Keratinocyte (primary cell): ENCODE data around the gene RABL2B. TPM values are rescaled to one million over a fixed set of nuclear protein-coding genes. Genes with fewer than 3 reads are reported as not detected.

Experiments
- DNase-seq: peaks from one replicate; pipeline ENCODE4 v3.0.0-alpha.2; 2011; ENCODE audit warnings: low read depth, missing footprints, low spot score
- FAIRE-seq: peaks from 2 replicates; lab custom pipeline; 2011; peaks lifted over from hg19 to GRCh38; lab: Jason Lieb, UNC
- H2AFZ ChIP-seq: 2 replicates; pipeline ENCODE4 v1.6.0; 2012; ENCODE audit warnings: low read length, control low read depth, inconsistent platforms; ENCODE audit not compliant: control insufficient read depth
- H3K27ac ChIP-seq: 2 replicates; pipeline ENCODE4 v1.5.1; 2011; ENCODE audit warnings: low read length; ENCODE audit not compliant: control insufficient read depth, insufficient read depth
- H3K27me3 ChIP-seq: 3 replicates; pipeline ENCODE4 v1.6.0; 2011; ENCODE audit warnings: low read length; ENCODE audit not compliant: control insufficient read depth, insufficient read depth; ENCODE audit errors: extremely low read depth
- H3K36me3 ChIP-seq, 2 experiments: 2 replicates in 1 of 2; 3 replicates in 1 of 2; pipeline ENCODE4 v1.5.1; 2011; ENCODE audit warnings: low read length in 2 of 2, mild to moderate bottlenecking in 1 of 2; ENCODE audit not compliant: control insufficient read depth in 2 of 2, insufficient read depth in 2 of 2; ENCODE audit errors: extremely low read depth in 1 of 2
- H3K4me1 ChIP-seq: 3 replicates; pipeline ENCODE4 v1.5.1; 2011; ENCODE audit warnings: low read length; ENCODE audit not compliant: control insufficient read depth, insufficient read depth; ENCODE audit errors: extremely low read depth
- H3K4me2 ChIP-seq: 3 replicates; pipeline ENCODE4 v1.6.0; 2011; ENCODE audit warnings: low read depth, low read length; ENCODE audit not compliant: control insufficient read depth, insufficient read depth; ENCODE audit errors: extremely low read depth
- H3K4me3 ChIP-seq, 3 experiments: fragments of 200-600 bp in 1 of 3; sonication (generic) in 1 of 3; 2 replicates in 2 of 3; 3 replicates in 1 of 3; pipeline ENCODE4 v1.5.1; 2011 to 2016; ENCODE audit warnings: low read length in 3 of 3, mild to moderate bottlenecking in 3 of 3, control low read depth in 2 of 3, inconsistent platforms in 1 of 3, low read depth in 1 of 3, mixed read lengths in 1 of 3, mixed run types in 1 of 3, moderate library complexity in 1 of 3; ENCODE audit not compliant: control insufficient read depth in 2 of 3, insufficient read depth in 2 of 3; ENCODE audit errors: extremely low read depth in 1 of 3
- H3K79me2 ChIP-seq: 2 replicates; pipeline ENCODE4 v1.6.0; 2012; ENCODE audit warnings: low read length; ENCODE audit not compliant: control insufficient read depth, insufficient read depth
- H3K9ac ChIP-seq: 3 replicates; pipeline ENCODE4 v1.6.0; 2011; ENCODE audit warnings: low read length; ENCODE audit not compliant: control insufficient read depth, insufficient read depth; ENCODE audit errors: extremely low read depth
- H3K9me1 ChIP-seq: 3 replicates; pipeline ENCODE4 v1.6.0; 2011; ENCODE audit warnings: low read length; ENCODE audit not compliant: control insufficient read depth, insufficient read depth; ENCODE audit errors: extremely low read depth
- H3K9me3 ChIP-seq: 2 replicates; pipeline ENCODE4 v1.5.1; 2012; ENCODE audit warnings: low read depth, low read length; ENCODE audit not compliant: control insufficient read depth
- H4K20me1 ChIP-seq: 3 replicates; pipeline ENCODE4 v1.6.0; 2011; ENCODE audit warnings: low read length; ENCODE audit not compliant: control insufficient read depth, insufficient read depth; ENCODE audit errors: extremely low read depth
- CTCF ChIP-seq, 3 experiments: IDR thresholded peaks in 1 of 3; conservative IDR thresholded peaks in 1 of 3; optimal IDR thresholded peaks in 1 of 3; 2 replicates in 2 of 3; 3 replicates in 1 of 3; pipeline versions ENCODE3 to v1.5.1; 2011; ENCODE audit warnings: low read length in 3 of 3, mild to moderate bottlenecking in 3 of 3, moderate library complexity in 2 of 3, control low read depth in 1 of 3, inconsistent platforms in 1 of 3; ENCODE audit not compliant: insufficient read depth in 2 of 3; ENCODE audit errors: extremely low read depth in 1 of 3
- EZH2 ChIP-seq: IDR thresholded peaks from one replicate; pipeline ENCODE4 v1.6.1; 2012; ENCODE audit warnings: inconsistent platforms, mild to moderate bottlenecking, low read length, moderate library complexity
- dilution Hi-C: fragments of 300-500 bp; cut with MboI; formaldehyde crosslinking; loops from one replicate; pipeline ENCODE4 v1.7.0; 2020; ENCODE audit warnings: low sequenced_read_pairs; ENCODE audit not compliant: extremely low pct_ligation_motif_present
- polyA plus RNA-seq, 5 experiments: library from polyadenylated mRNA; depleted of rRNA in 3 of 5; stranded (reverse) in 3 of 5; stranded (forward) in 1 of 5; unstranded in 1 of 5; fragments of >200 nt; gene quantifications; 1 replicate in 1 of 5; 2 replicates in 3 of 5; 3 replicates in 1 of 5; pipeline versions ENCODE4 v1.2.1 to v1.2.3, GENCODE V29; 2011 to 2012; ENCODE audit warnings: missing spikeins in 2 of 5, low read depth in 1 of 5, low replicate concordance in 1 of 5

RABL2B gene
- polyA plus RNA-seq, 1 donor (not counting 4 experiments of a cell fraction or from before 2014, with no cell fraction given): 29.8 TPM

- no peak overlapping the region for H3K27ac ChIP-seq
- FAIRE-seq (no peak), DNase-seq (no peak)
- dilution Hi-C loops: no loop called here
- no peaks in the 10 kb centered on the region for H3K36me3 ChIP-seq
- no peak overlapping the region for H2AFZ ChIP-seq
- H4K20me1 ChIP-seq: no peaks in the 10 kb centered on the region
- no peaks in the 10 kb centered on the region for H3K79me2 ChIP-seq
- no peaks in the 10 kb centered on the region for H3K9me3 ChIP-seq
- H3K9me1 ChIP-seq: no peaks in the 10 kb centered on the region
- TF ChIP-seq EZH2 (no peak), CTCF (optimal IDR thresholded peaks at IDR 0.05 in 1 of 3, IDR thresholded peaks at IDR 0.05 in 1 of 3, conservative IDR thresholded peaks at IDR 0.05 in 1 of 3; ENCODE audit: extremely low read depth in 1 of 3, insufficient read depth in 2 of 3, low read length in 3 of 3) (no peak)
- no peak overlapping the region for H3K9ac ChIP-seq
- H3K27me3 ChIP-seq: peaks cover 11% of the 10 kb centered on the region
- no peak overlapping the region for H3K4me3 ChIP-seq
- no peak overlapping the region for H3K4me2 ChIP-seq
- peaks cover 10% of the 10 kb centered on the region for H3K4me1 ChIP-seq
Observed at GRCh38 chr22:50729391-50730012, 53.9 kb downstream of the RABL2B start.

- peaks cover 10% of the 10 kb centered on the region for H3K4me1 ChIP-seq
- no peak overlapping the region for H3K27ac ChIP-seq
- H2AFZ ChIP-seq: no peak overlapping the region
- H3K9me1 ChIP-seq: no peaks in the 10 kb centered on the region
- DNase-seq: no peak
- no peaks in the 10 kb centered on the region for H3K9me3 ChIP-seq
- no peak for TF ChIP-seq CTCF (optimal IDR thresholded peaks at IDR 0.05 in 1 of 3, IDR thresholded peaks at IDR 0.05 in 1 of 3, conservative IDR thresholded peaks at IDR 0.05 in 1 of 3; ENCODE audit: extremely low read depth in 1 of 3, insufficient read depth in 2 of 3, low read length in 3 of 3)
- no peak for TF ChIP-seq EZH2
- dilution Hi-C loops: no loop called here
- no peak for FAIRE-seq
- no peaks in the 10 kb centered on the region for H3K36me3 ChIP-seq
- H3K4me3 ChIP-seq: no peak overlapping the region
- no peak overlapping the region for H3K9ac ChIP-seq
- no peaks in the 10 kb centered on the region for H3K79me2 ChIP-seq
- no peaks in the 10 kb centered on the region for H4K20me1 ChIP-seq
- H3K4me2 ChIP-seq: no peak overlapping the region
- peaks cover 4% of the 10 kb centered on the region for H3K27me3 ChIP-seq
Observed at GRCh38 chr22:50728523-50728931, 54.9 kb downstream of the RABL2B start.
